Measurements from ENCODE around the gene DOK5. TPM values are rescaled to one million over a fixed set of nuclear protein-coding genes. Genes with fewer than 3 reads are reported as not detected.

DOK5 gene
- total and polyA plus RNA-seq, 10 of the 15 experiments (the other 5 are each of a cell fraction or from before 2014, with no cell fraction given), result 0.03 TPM; not detected in 9

DNA sequence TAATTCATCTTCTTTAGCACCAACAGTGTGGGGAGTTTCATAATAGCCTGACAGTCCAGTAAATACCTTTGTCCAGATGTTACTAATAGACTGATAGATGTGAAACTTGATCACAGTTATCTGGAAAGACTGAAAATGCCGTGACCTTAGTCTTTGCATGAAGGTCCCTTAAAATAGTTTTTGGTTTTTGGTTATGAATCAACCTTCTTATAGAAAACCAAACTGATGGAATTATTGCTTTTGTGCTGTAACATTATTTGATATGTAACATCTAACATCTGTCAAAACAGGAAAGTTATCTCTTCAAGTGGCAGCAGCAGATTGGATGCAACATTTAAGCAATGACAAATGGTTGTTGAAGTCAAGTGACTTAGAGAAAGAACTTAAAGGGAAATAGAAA is 190.4 kb downstream of the DOK5 start (continued):
- TF ChIP-seq RUNX3 (IDR thresholded peaks at IDR 0.05; ENCODE audit: low read length) (peak; percentile 51; the same call in 1 of the 2 replicates), NFIC (IDR thresholded peaks at IDR 0.05; ENCODE audit: low read depth, low read length) (peak; percentile 71), RFX5 (IDR thresholded peaks at IDR 0.05; ENCODE audit: low read depth, low read length) (no peak), ZNF207 (IDR thresholded peaks at IDR 0.05; ENCODE audit: borderline replicate concordance) (no peak), SUZ12 (IDR thresholded peaks at IDR 0.05; ENCODE audit: unreplicated experiment) (no peak), EED (IDR thresholded peaks at IDR 0.05; ENCODE audit: low read depth) (no peak)
- TF ChIP-seq, protein P1, sequence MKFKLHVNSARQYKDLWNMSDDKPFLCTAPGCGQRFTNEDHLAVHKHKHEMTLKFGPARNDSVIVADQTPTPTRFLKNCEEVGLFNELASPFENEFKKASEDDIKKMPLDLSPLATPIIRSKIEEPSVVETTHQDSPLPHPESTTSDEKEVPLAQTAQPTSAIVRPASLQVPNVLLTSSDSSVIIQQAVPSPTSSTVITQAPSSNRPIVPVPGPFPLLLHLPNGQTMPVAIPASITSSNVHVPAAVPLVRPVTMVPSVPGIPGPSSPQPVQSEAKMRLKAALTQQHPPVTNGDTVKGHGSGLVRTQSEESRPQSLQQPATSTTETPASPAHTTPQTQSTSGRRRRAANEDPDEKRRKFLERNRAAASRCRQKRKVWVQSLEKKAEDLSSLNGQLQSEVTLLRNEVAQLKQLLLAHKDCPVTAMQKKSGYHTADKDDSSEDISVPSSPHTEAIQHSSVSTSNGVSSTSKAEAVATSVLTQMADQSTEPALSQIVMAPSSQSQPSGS (IDR thresholded peaks at IDR 0.05; ENCODE audit: low read length), result peak; percentile 53; the same call in 1 of the 2 replicates
- TF ChIP-seq, protein P2, sequence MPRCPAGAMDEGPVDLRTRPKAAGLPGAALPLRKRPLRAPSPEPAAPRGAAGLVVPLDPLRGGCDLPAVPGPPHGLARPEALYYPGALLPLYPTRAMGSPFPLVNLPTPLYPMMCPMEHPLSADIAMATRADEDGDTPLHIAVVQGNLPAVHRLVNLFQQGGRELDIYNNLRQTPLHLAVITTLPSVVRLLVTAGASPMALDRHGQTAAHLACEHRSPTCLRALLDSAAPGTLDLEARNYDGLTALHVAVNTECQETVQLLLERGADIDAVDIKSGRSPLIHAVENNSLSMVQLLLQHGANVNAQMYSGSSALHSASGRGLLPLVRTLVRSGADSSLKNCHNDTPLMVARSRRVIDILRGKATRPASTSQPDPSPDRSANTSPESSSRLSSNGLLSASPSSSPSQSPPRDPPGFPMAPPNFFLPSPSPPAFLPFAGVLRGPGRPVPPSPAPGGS (IDR thresholded peaks at IDR 0.05; ENCODE audit: borderline replicate concordance, insufficient read depth, low read depth, low read length, poor library complexity, severe bottlenecking), result no peak
- TF ChIP-seq, protein P3, sequence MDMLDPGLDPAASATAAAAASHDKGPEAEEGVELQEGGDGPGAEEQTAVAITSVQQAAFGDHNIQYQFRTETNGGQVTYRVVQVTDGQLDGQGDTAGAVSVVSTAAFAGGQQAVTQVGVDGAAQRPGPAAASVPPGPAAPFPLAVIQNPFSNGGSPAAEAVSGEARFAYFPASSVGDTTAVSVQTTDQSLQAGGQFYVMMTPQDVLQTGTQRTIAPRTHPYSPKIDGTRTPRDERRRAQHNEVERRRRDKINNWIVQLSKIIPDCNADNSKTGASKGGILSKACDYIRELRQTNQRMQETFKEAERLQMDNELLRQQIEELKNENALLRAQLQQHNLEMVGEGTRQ (IDR thresholded peaks at IDR 0.05; ENCODE audit: borderline replicate concordance, low read depth, low read length), result no peak
